Stimulated activated CD4-positive, alpha-beta T cell treated with anti-CD3 and anti-CD28 coated beads, Interleukin-1b, Interleukin-23, amount 100 ng/mL, for 4 hours (primary cell): ENCODE measurements around the gene FAM186B.
"Not testable (repeated sequence)": the region's sequence is repeated elsewhere in the genome, so short reads cannot be mapped to it uniquely, and the experiment has no call there.

Experiments used
- DNase-seq, 2 donors: peaks; one replicate each; pipeline ENCODE4 v3.0.0-alpha.2; 2020; ENCODE audit warnings: low read depth in 2 of 2

FAM186B gene

GRCh38 chr12:49605539-49605938 lies at the start of gene FAM186B:
FAM186B (minus strand) TSS chr12:49605639; CDS start chr12:49605477, 162 bp downstream.
- not testable (repeated sequence) for DNase-seq

GRCh38 chr12:49654715-49655114 lies 49.3 kb upstream of the FAM186B start:
- DNase-seq, result no peak

GRCh38 chr12:49652921-49653520 lies 47.6 kb upstream of the FAM186B start:
- no peak for DNase-seq

- no peak for DNase-seq
Observed at GRCh38 chr12:49651855-49652254, 46.4 kb upstream of the FAM186B start.

GRCh38 chr12:49649892-49650291 lies 44.5 kb upstream of the FAM186B start:
- no peak for DNase-seq

GRCh38 chr12:49649445-49649844 lies 44.0 kb upstream of the FAM186B start:
- DNase-seq, result no peak

GRCh38 chr12:49648712-49649003 lies 43.2 kb upstream of the FAM186B start:
- DNase-seq, result no peak

- DNase-seq, result no peak
Observed at GRCh38 chr12:49647827-49648711, 42.6 kb upstream of the FAM186B start.

GRCh38 chr12:49646871-49647654 lies 41.6 kb upstream of the FAM186B start:
- no peak for DNase-seq

- no peak for DNase-seq
Observed at GRCh38 chr12:49646331-49646830, 40.9 kb upstream of the FAM186B start.

GRCh38 chr12:49645146-49646039 lies 40.0 kb upstream of the FAM186B start:
- no peak for DNase-seq

GRCh38 chr12:49644620-49644994 lies 39.2 kb upstream of the FAM186B start:
- peak; percentile 72 to 76 for DNase-seq

- no peak for DNase-seq
Observed at GRCh38 chr12:49643961-49644619, 38.7 kb upstream of the FAM186B start.

- no peak for DNase-seq
Observed at GRCh38 chr12:49643135-49643534, 37.7 kb upstream of the FAM186B start.

- no peak for DNase-seq
Observed at GRCh38 chr12:49642370-49642802, 36.9 kb upstream of the FAM186B start.

- DNase-seq, result no peak
Observed at GRCh38 chr12:49641748-49642369, 36.4 kb upstream of the FAM186B start.

- DNase-seq, result peak; percentile 22 to 35
Observed at GRCh38 chr12:49636979-49637755, 31.7 kb upstream of the FAM186B start.

- DNase-seq, result no peak
Observed at GRCh38 chr12:49636574-49636973, 31.1 kb upstream of the FAM186B start.

- DNase-seq, result no peak
Observed at GRCh38 chr12:49635656-49636055, 30.2 kb upstream of the FAM186B start.

- no peak for DNase-seq
Observed at GRCh38 chr12:49635036-49635435, 29.6 kb upstream of the FAM186B start.
